Thyroid gland (tissue), 4 donors: Measurements from ENCODE around the gene SGIP1.

Experiments
- POLR2A ChIP-seq, 2 donors: fragments of 450-650 bp; IDR thresholded peaks; one replicate each; pipeline ENCODE4 v1.6.1; 2017; ENCODE audit warnings: antibody characterized with exemption in 2 of 2, mild to moderate bottlenecking in 2 of 2, moderate library complexity in 1 of 2
- TF ChIP-seq, protein P1 (sequence below), 6 experiments: fragments of 200-600 bp in 3 of 6; fragments of 450-650 bp in 3 of 6; sonication (generic) in 3 of 6; IDR thresholded peaks; one replicate each; pipeline ENCODE4 v1.5.1; 2016 to 2019; ENCODE audit warnings: antibody characterized with exemption in 6 of 6, mild to moderate bottlenecking in 2 of 6, inconsistent platforms in 1 of 6, moderate library complexity in 1 of 6

DNA sequence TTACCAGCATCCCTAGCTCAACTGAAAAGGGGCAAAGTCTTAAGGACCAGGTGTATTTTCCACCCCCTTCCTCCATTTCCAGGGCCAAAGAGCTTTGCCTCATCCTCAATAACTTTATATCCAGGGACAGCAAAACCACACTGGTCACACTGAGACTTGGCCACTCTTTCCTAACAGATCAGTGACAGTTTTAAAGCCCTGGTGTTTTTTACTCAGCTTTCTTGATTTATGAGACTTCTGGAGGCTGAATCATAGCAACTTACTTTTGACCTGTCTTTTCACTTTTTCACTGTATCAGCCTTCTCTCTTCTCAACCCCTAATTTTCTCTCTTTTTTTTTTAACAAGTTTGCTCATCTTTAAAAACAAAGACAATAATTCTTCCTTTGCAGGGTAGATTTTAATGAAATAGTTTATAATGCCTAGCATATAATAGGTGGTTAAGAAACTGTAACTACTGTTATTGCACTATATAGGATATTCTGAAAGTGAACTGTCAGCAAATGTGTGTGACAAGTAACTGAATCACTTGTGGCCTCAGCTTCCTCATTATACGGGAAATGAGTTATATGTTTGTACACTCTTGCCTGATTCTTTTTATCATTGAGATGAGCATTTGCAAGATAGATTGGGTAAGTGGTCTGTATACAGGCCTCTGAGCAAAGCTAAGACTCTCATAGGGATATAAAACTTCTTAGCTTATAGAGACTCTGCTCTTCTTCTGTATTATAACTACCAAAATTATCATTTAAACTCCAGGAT is 198.6 kb downstream of the SGIP1 start:
- TF ChIP-seq, protein P1, sequence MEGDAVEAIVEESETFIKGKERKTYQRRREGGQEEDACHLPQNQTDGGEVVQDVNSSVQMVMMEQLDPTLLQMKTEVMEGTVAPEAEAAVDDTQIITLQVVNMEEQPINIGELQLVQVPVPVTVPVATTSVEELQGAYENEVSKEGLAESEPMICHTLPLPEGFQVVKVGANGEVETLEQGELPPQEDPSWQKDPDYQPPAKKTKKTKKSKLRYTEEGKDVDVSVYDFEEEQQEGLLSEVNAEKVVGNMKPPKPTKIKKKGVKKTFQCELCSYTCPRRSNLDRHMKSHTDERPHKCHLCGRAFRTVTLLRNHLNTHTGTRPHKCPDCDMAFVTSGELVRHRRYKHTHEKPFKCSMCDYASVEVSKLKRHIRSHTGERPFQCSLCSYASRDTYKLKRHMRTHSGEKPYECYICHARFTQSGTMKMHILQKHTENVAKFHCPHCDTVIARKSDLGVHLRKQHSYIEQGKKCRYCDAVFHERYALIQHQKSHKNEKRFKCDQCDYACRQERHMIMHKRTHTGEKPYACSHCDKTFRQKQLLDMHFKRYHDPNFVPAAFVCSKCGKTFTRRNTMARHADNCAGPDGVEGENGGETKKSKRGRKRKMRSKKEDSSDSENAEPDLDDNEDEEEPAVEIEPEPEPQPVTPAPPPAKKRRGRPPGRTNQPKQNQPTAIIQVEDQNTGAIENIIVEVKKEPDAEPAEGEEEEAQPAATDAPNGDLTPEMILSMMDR (IDR thresholded peaks at IDR 0.05), result no peak
- TF ChIP-seq POLR2A (IDR thresholded peaks at IDR 0.05), result no peak
